Measurements from ENCODE around the gene STAC2. TPM values are rescaled to one million over a fixed set of nuclear protein-coding genes. Genes with fewer than 3 reads are reported as not detected.

The STAC2 gene
- total RNA-seq, 1 experiment from 2014 or later, result 0.03 TPM

DNA sequence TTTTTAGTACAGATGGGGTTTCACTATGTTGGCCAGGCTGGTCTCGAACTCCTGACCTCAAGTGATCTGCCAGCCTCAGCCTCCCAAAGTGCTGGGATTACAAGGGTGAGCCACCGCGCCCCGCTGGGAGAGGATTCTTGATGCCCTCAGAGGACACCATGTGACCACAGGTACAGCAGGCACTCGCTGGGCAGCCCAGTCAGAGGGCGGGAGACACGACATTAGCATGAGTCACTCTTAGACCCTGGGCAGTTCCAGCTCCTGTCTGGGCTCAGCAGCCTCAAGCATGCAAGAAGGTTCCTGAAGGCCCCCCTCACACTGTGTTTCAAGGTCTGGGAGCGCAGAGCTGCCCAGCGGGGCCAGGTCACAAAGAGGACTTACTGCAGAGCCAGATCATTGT is 11.9 kb downstream of the STAC2 start:
- in situ Hi-C loops (cut with HindIII; ENCODE audit: low sequenced_read_pairs), result no loop called here
- no peak for DNase-seq (ENCODE audit: low spot score)

DNA sequence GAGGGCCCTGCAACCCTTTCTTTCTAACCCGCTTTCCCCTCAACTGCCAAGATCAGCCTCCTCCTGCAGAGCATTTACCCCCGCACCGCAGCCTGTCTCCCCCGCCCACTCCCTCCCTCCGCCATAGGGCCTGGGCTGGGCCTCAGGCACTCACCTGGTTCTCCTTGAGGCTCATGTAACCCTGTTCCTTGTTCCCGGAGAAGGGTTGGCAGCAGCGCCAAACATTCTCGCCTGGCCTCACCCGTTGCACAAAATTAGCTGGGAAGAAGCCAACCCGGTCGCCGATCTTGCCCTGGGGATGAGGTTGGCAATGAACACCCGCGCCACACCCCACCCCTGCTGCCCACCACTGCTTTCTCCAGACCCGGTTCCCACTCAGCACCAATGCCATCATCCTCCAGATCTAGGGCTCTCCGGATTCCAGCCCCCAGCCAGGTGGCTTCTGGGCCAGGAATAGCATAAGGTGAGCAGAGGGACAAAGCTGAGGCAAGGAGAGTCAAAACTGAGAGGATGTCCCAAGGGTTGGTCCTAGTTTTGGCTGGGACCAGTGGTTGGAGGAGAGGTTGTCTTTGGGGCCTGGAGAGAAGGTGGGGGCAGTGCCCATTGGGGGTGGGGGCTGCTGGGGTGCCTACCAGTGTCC is 12.8 kb downstream of the STAC2 start:
- DNase-seq (ENCODE audit: low spot score), result peak; percentile 84
- in situ Hi-C loops (cut with HindIII; ENCODE audit: low sequenced_read_pairs), result no loop called here

DNA sequence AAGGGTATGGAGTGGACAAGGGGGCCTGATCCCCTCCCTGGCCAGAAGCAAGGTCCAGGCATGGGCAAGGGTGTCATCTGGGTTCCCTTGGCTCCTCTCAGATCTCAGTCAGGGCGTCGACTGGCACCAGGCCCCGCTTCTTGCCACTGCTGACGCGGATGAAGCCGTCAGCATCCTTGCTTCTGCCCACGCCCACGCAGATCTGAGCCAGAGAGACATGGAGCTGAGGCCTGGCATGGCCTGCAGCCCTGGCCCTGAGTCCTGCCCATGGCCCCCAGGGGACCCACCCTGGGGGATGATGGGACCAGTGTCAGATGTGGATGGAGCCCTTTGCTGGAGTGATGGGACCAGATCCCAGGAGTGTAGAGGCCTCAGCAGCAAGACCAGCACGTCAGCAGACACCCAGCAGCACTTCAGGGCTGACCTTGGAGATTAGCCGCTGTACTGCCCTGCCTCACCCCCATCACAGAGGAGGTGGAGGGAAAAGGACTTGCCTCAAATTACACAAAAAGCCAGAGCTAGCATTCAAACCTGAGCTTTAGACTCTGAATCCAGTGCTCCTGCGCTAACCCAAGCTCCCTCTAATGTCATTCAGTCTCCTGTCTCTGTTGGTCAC is 13.4 kb downstream of the STAC2 start:
- in situ Hi-C loops (cut with HindIII; ENCODE audit: low sequenced_read_pairs), result no loop called here
- DNase-seq (ENCODE audit: low spot score), result peak; percentile 55

DNA sequence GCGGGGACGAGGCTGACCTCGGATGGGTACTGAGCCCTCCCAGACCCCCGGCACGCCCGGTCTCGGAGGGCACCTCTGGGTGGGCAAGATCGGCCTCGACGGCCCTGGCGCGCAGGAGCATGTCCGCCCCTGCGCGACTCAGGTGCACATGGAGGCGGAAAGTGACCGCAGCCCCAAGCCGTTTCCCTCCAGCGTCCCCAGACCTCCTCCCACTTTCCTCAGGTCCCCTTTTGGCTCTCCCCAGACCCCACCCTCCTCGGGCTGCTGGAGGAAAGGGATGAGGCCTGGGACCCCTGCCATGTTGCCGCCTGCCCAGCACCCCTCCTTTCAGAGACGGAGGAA is 15.7 kb downstream of the STAC2 start:
- no peak for DNase-seq (ENCODE audit: low spot score)

DNA sequence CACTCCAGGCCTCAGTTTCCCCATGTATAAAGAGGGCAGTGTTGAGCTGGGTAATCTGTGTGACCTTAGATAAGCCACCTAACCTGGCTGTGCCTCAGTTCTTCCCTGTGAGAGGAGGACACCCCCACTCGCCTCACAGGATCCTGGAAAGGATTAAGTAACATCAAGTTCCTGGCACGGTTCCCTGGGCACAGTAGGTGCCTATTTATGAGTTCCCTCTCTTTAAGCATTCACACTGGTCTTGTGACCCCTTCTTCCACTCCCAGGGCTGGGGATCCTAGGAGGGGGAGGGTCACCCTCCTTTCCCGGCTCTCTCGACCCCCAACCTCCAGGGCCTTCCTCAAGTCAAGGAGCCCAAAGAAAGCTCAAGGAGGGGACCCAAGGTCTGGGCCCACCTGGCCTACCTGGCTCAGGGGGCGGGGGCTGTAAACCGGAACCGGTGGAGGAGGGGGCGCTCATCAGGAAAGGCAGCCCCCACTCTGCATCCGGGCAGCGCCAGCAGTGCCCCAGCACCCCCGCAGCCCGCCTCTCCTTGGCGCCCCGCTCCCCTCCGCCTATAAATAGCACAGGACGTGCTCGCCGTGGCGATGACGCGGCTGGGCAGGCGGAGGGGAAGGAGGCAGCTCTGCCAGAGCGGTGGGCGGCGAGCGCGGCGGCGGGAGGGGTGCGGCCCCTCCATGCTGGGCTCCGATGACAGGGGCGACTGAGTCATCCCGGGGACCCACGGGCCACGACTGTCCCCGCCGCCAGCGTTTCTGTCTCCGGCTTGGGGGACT is 16.2 kb downstream of the STAC2 start:
- DNase-seq (ENCODE audit: low spot score), result peak; percentile 63
- in situ Hi-C loops (cut with HindIII; ENCODE audit: low sequenced_read_pairs), result no loop called here

More for the DNA sequence above, 15.7 kb downstream of the STAC2 start:
- in situ Hi-C loops (cut with HindIII; ENCODE audit: low sequenced_read_pairs), result no loop called here

DNA sequence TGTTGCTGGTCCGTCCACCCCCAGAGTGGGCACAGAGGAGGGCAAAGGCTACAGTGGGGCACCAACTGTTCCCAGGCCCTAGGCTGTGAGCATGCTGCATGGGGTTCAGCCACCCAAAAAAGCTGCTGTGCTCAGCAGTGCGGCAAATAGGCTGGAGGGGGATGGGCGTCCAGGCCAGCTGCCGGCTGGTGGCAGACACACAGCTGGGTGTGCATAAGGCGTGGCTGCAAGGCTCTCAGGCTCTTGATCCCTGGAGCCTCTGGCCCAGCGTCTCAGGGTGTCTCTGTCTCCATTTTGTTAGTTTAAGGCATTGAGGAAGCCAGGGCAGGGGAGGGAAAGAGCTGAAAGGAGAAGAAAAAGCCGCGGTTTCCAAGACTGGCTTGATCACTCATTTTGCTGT is 16.9 kb downstream of the STAC2 start:
- no peak for DNase-seq (ENCODE audit: low spot score)
- in situ Hi-C loops (cut with HindIII; ENCODE audit: low sequenced_read_pairs), result no loop called here

DNA sequence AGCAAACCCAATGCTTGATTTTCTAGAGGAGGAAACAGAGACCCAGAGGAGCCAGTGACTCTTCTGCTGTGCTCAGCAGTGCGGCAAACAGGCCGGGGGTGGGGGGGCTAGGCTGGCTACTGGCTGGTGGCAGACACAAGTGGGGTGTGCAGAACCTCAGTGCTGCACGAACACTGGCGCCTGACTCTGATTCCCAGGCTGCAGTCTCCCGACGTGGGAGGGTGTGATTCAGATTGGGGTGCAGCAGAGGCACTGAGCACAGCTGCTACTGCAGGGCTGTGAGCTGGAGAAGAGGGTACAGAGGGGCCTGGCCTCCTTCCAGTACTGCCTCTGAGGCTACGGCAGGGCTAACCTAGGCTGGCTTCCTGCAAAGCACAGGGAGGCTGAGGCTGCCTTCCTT is 17.6 kb downstream of the STAC2 start:
- DNase-seq (ENCODE audit: low spot score), result no peak
- in situ Hi-C loops (cut with HindIII; ENCODE audit: low sequenced_read_pairs), result no loop called here

DNA sequence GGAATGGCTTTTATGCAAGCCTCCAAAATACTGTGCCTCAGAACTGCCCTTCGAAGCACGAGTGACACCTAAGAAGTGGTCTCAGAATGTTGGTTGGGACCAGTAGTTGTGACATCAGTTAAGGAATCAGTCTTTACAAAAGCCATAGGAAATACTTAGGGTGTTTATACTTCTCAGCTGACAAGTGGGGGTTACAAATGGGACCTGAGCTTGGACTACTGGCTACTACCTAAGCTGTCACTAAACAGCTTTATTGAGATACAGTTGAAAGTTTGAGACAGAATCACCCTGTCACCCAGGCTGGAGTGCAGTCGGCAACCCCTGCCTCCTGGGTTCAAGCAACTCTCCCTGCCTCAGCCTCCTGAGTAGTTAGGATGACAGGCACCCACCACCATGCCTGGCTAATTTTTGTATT is 20.6 kb downstream of the STAC2 start:
- in situ Hi-C loops (cut with HindIII; ENCODE audit: low sequenced_read_pairs), result no loop called here
- DNase-seq (ENCODE audit: low spot score), result no peak

DNA sequence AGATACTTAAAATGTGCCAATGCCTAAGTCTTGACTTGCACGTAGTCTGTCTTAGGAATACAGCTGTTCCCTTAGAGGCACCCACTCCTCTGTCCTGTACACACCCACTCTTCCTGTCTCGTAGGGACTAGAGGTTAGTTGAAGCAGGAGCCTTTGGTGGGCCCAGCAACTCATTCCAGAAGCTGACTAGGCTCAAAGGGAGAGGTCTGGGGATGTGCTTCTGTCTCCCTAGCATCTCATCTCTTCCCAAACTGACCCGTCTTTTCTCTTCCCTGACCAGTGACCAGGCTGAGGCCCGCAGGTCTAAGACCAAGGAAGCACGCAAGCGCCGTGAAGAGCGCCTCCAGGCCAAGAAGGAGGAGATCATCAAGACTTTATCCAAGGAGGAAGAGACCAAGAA is 21.5 kb downstream of the STAC2 start:
- no peak for DNase-seq (ENCODE audit: low spot score)
- in situ Hi-C loops (cut with HindIII; ENCODE audit: low sequenced_read_pairs), result no loop called here

DNA sequence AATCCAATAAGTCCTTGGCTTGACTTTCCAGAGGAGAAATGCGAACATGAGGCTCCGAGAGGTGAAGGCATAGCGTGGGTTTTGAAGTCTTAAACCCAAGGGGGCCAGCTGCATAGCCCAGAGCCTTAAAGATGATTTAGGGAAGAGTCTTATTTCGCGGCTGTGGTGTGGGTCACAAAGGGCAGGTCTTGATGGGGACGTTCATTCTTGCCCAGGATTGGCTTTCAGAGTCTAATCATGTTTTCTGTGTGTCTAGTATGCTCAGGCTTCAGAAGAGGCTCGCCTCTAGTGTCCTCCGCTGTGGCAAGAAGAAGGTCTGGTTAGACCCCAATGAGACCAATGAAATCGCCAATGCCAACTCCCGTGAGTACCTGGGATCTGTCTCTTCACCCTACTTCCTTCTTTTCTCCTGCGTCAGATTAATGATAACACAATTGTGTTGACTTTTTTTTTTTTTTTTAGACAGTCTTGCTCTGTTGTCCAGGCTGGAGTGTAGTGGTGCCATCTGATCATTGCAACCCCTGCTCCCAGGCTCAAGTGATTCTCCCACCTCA is 24.7 kb downstream of the STAC2 start:
- in situ Hi-C loops (cut with HindIII; ENCODE audit: low sequenced_read_pairs), result no loop called here
- DNase-seq (ENCODE audit: low spot score), result no peak

DNA sequence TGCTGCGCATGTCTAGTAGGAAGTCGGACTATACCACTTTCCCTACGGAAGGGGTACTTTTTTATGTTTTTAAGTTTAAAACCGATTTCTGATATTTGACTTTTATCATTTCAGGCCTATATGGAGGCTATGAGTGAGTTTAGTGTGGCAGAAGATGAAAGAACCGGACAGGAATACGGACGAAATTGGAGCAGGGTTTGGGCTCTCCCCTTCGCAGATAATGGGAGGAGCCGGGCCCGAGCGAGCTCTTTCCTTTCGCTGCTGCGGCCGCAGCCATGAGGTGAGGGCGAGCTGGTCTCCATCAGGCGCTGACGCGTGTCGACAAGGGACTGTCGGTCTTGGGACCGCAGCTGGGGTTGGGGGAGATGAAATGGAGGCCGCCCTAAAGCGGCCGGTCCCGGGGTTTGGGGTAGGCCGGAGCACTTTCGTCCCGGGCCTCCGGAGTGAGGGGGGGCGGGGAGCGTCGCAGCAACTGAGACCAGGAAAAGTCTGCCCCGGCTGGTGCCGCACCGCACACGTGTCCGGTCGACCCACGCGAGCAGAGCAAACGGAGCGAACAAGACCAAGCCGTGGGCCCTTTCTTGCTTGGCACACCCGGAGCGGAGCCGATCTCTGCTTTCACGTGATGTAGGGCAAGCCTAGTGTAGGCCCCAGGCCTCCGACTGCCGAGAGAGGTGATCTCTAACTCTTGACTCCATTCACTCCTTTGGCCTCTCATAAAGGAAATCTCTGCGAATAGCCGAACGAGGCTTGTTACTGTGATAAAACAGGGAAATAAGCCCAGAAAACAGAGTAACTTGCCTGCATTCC is 25.5 kb downstream of the STAC2 start, which contains the start of gene RPL19:
TSS of gene RPL19 (plus strand) at position 214 of the 810 bp plus-strand sequence. CDS start at position 276, 62 bp downstream.
- in situ Hi-C loops (cut with HindIII; ENCODE audit: low sequenced_read_pairs), result no loop called here
- no peak for DNase-seq (ENCODE audit: low spot score)

DNA sequence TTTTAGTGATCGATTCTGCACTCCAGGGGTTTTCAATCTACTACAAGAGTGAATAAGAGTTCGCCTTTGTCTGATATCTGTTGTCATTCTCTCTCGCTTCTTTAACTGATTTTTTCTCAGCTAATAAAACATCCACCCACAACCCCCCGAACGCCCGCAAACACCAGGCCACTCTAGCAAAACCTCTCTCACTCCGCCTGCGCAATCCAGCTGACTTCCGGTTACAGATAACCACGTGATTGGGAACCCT is 26.0 kb downstream of the STAC2 start:
- DNase-seq (ENCODE audit: low spot score), result peak; percentile 93
- in situ Hi-C loops (cut with HindIII; ENCODE audit: low sequenced_read_pairs), result loop anchor here (25.0 kb wide), 1 partner anchor 137 kb away; no protein-coding TSS in a partner anchor

DNA sequence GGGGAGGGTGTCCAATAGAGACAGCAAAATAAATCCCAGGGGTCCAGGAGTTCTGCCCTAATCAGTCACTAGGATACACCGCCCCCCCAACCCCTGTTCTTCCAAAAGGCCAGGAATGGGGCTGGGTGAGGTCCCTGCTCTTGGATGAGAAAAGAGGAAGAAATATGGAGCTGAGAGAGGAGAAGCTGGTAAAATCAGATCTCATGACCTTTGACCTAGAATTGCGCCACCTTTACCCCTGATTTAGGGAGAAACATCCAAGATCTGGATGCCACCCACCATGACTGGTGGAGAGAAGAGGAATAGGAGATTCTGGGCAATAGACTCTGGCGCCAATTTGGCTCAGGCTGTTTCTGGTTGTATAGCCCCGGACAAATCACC is 27.6 kb downstream of the STAC2 start:
- in situ Hi-C loops (cut with HindIII; ENCODE audit: low sequenced_read_pairs), result loop anchor here (25.0 kb wide), 1 partner anchor 136 kb away; no protein-coding TSS in a partner anchor

DNA sequence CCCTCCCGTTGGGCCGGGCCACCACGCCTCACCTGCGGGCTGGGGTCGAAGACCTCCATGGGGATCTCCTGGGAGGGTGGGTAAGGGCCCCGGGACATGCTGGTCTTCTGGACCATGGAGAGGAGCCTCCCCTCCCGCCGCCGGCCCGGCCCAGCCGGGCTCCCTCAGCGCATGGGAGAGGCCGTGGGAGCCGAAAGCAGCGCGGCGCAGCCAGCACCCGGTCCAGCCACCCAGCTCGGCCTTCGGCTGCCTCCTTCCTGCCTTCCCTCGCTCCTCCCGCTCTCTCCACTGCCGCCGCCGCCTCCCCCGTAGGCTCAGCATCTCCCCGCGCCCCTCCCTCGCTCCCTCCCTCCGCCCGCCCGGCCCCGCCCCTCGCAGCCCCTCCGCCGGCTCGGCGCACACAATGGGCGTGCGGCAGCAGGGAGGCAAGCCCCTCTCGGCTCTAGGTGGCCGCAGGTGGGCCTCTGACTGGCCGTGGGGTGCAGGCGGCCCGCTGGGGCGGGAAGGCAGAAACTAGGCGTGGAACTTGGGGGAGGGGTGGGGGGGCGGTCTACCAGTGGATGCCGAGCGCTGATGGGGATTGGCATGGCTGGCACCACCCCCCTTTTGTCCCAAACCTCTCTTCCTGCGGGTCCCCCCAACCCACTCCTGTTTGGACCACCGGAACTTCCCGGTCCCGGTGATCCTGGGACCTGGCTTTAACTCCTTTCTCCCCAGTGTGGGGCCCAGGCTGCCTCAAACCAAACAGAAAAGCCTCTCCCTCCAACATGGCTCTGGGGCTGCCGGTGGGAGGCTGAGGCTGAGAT is 28.2 kb downstream of the STAC2 start, which contains the start of gene CACNB1:
TSS of gene CACNB1 (minus strand) at position 290 of the 806 bp plus-strand sequence. CDS start at position 116, 174 bp downstream.
- in situ Hi-C loops (cut with HindIII; ENCODE audit: low sequenced_read_pairs), result loop anchor here (25.0 kb wide), 1 partner anchor 135 kb away; no protein-coding TSS in a partner anchor
- peak; percentile 81 for DNase-seq (ENCODE audit: low spot score)

More for the DNA sequence above, 27.6 kb downstream of the STAC2 start:
- no peak for DNase-seq (ENCODE audit: low spot score)

DNA sequence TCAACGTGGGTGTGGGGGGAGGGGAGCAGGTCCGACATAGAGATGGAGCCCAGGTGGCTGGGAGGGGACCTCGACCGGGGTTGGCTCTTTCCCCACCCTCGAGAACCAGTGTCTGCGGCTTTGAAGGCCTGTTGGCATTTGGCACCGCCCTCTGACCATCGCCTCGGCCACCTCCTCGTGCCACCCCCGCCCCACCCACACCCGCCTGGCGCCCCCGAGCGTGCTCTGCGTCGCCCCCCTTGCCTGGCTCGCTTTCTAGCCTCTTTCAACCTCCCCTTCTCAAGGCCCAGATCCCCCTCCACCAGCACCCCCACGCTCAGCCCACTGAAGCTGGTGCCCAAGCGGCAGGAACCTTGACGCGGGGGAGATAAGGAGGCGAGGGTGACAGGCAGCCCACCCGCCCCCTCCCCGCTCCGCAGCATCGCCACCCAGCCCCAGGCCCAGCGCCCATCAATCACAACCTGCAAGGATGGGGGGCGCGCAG is 28.9 kb downstream of the STAC2 start:
- in situ Hi-C loops (cut with HindIII; ENCODE audit: low sequenced_read_pairs), result loop anchor here (25.0 kb wide), 1 partner anchor 135 kb away; no protein-coding TSS in a partner anchor
- peak; percentile 35 for DNase-seq (ENCODE audit: low spot score)

DNA sequence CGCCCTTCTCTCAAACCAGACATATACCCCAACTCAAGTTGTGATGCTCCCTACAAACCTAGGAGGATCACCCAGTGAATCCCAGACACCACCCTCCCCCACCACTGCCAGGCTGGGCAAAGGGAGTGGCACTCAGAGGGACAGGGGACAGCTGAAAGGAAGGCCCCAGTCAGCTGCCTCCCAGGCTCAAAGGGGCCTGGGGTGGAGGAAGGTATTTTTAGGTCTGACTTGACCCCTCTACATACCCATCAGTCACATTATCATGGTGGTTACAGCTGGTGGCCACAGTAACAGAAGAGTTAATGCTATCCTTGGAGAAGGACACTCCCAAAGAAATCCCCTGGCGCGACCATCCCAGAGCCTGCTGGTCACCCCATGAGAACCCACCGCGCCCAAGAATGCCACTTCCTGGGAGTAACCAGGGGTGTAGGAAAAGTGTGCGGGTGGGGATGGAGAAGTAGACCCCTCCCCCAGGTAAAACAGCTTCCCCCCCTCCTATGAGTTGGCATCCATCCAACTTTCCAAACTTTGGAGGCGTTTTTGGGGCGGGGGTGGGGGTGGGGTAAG is 29.4 kb downstream of the STAC2 start:
- peak; percentile 21 for DNase-seq (ENCODE audit: low spot score)
- in situ Hi-C loops (cut with HindIII; ENCODE audit: low sequenced_read_pairs), result loop anchor here (25.0 kb wide), 1 partner anchor 134 kb away; no protein-coding TSS in a partner anchor

DNA sequence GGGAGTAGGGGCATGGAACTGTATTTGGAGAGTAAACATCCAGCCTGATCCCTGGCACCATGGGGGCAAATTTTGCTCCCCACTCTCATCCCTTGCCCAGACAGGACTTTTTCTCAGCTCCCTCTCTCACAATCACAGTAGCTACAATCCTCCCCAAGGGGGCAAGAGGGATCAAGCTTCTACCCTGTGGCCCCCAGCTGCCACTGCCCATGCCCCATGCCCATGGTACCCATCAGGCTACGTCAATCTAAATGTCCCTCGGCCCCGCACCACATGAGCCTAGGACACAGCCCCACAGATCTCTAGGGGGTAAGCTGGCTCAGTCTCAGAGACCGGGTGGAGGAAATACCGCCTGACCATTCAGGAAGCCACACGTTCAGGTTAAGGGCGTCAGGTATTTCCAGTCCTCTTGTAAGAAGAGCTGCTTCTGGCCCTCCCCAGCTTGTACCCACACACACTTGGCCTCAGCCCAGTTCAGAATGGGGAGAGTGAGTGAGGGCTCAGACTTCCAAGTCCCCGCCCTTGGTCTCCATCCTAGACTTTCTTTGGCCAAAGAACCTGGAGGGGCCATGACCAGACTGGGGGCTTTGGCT is 30.1 kb downstream of the STAC2 start:
- in situ Hi-C loops (cut with HindIII; ENCODE audit: low sequenced_read_pairs), result loop anchor here (25.0 kb wide), 1 partner anchor 133 kb away; no protein-coding TSS in a partner anchor
- DNase-seq (ENCODE audit: low spot score), result peak; percentile 46
